ENCODE results near the gene SIRT3.

Gene SIRT3

GRCh38 chr11:207208-207862 lies 28.8 kb downstream of the SIRT3 start, which contains the start of the genes BET1L and RIC8A:
Gene BET1L (minus strand): TSS chr11:207399. CDS start chr11:207321, 78 bp downstream.
Gene RIC8A (plus strand): TSS chr11:207708. CDS start chr11:208855, 1,147 bp downstream.
- peaks cover 23% of the 10 kb centered on the region for H3K4me1 ChIP-seq (ENCODE audit: control insufficient read depth, insufficient read depth, low read length)
- peaks cover 51% of the 10 kb centered on the region for H3K36me3 ChIP-seq (ENCODE audit: control insufficient read depth, insufficient read depth, low read length)
- peak within 1 kb of the TSS; percentile 99 for H3K27ac ChIP-seq (ENCODE audit: low read depth, low read length)

GRCh38 chr11:206526-207207 lies 29.5 kb downstream of the SIRT3 start:
- Histone ChIP-seq H3K9ac (ENCODE audit: low read length) (peak overlapping the region; percentile 87), H3K36me3 (ENCODE audit: control insufficient read depth, insufficient read depth, low read length) (peaks cover 44% of the 10 kb centered on the region), H3K4me3 (ENCODE audit: low read length) (peak overlapping the region; percentile 79), H3K4me1 (ENCODE audit: control insufficient read depth, insufficient read depth, low read length) (peaks cover 23% of the 10 kb centered on the region), H3K27ac (ENCODE audit: low read depth, low read length) (peak overlapping the region; percentile 99), H3K27me3 (ENCODE audit: control insufficient read depth, insufficient read depth, low read length) (no peaks in the 10 kb centered on the region)

More at GRCh38 chr11:207208-207862, 28.8 kb downstream of the SIRT3 start, which contains the start of the genes BET1L and RIC8A:
- peak within 1 kb of the TSS; percentile 91 for H3K4me3 ChIP-seq (ENCODE audit: low read length)
- H3K9ac ChIP-seq (ENCODE audit: low read length): peak within 1 kb of the TSS; percentile 99
- H3K27me3 ChIP-seq (ENCODE audit: control insufficient read depth, insufficient read depth, low read length): no peaks in the 10 kb centered on the region

GRCh38 chr11:206002-206384 lies 30.1 kb downstream of the SIRT3 start:
- H3K27ac ChIP-seq (ENCODE audit: low read depth, low read length): no peak overlapping the region
- H3K4me1 ChIP-seq (ENCODE audit: control insufficient read depth, insufficient read depth, low read length): peaks cover 23% of the 10 kb centered on the region
- H3K9ac ChIP-seq (ENCODE audit: low read length): peak overlapping the region; percentile 87
- peak overlapping the region; percentile 79 for H3K4me3 ChIP-seq (ENCODE audit: low read length)
- no peaks in the 10 kb centered on the region for H3K27me3 ChIP-seq (ENCODE audit: control insufficient read depth, insufficient read depth, low read length)
- peaks cover 37% of the 10 kb centered on the region for H3K36me3 ChIP-seq (ENCODE audit: control insufficient read depth, insufficient read depth, low read length)

GRCh38 chr11:205221-206001 lies 30.7 kb downstream of the SIRT3 start:
- Histone ChIP-seq H3K9ac (ENCODE audit: low read length) (peak overlapping the region; percentile 87), H3K27ac (ENCODE audit: low read depth, low read length) (no peak overlapping the region), H3K36me3 (ENCODE audit: control insufficient read depth, insufficient read depth, low read length) (peaks cover 31% of the 10 kb centered on the region), H3K4me3 (ENCODE audit: low read length) (peak overlapping the region; percentile 79), H3K4me1 (ENCODE audit: control insufficient read depth, insufficient read depth, low read length) (peaks cover 22% of the 10 kb centered on the region), H3K27me3 (ENCODE audit: control insufficient read depth, insufficient read depth, low read length) (no peaks in the 10 kb centered on the region)

GRCh38 chr11:204587-205109 lies 31.5 kb downstream of the SIRT3 start:
- Histone ChIP-seq H3K4me3 (ENCODE audit: low read length) (no peak overlapping the region), H3K4me1 (ENCODE audit: control insufficient read depth, insufficient read depth, low read length) (peaks cover 15% of the 10 kb centered on the region), H3K9ac (ENCODE audit: low read length) (no peak overlapping the region), H3K27me3 (ENCODE audit: control insufficient read depth, insufficient read depth, low read length) (no peaks in the 10 kb centered on the region), H3K36me3 (ENCODE audit: control insufficient read depth, insufficient read depth, low read length) (peaks cover 24% of the 10 kb centered on the region), H3K27ac (ENCODE audit: low read depth, low read length) (no peak overlapping the region)

GRCh38 chr11:203945-204586 lies 32.1 kb downstream of the SIRT3 start:
- Histone ChIP-seq H3K9ac (ENCODE audit: low read length) (no peak overlapping the region), H3K27ac (ENCODE audit: low read depth, low read length) (no peak overlapping the region), H3K36me3 (ENCODE audit: control insufficient read depth, insufficient read depth, low read length) (peaks cover 24% of the 10 kb centered on the region), H3K4me3 (ENCODE audit: low read length) (no peak overlapping the region), H3K27me3 (ENCODE audit: control insufficient read depth, insufficient read depth, low read length) (no peaks in the 10 kb centered on the region), H3K4me1 (ENCODE audit: control insufficient read depth, insufficient read depth, low read length) (peaks cover 9% of the 10 kb centered on the region)

- peaks cover 24% of the 10 kb centered on the region for H3K36me3 ChIP-seq (ENCODE audit: control insufficient read depth, insufficient read depth, low read length)
- H3K27ac ChIP-seq (ENCODE audit: low read depth, low read length): no peak overlapping the region
- no peaks in the 10 kb centered on the region for H3K27me3 ChIP-seq (ENCODE audit: control insufficient read depth, insufficient read depth, low read length)
- H3K9ac ChIP-seq (ENCODE audit: low read length): no peak overlapping the region
- peaks cover 9% of the 10 kb centered on the region for H3K4me1 ChIP-seq (ENCODE audit: control insufficient read depth, insufficient read depth, low read length)
- no peak overlapping the region for H3K4me3 ChIP-seq (ENCODE audit: low read length)
These were observed 32.8 kb downstream of the SIRT3 start for GRCh38 chr11:203056-203944.

- Histone ChIP-seq H3K27me3 (ENCODE audit: control insufficient read depth, insufficient read depth, low read length) (no peaks in the 10 kb centered on the region), H3K4me1 (ENCODE audit: control insufficient read depth, insufficient read depth, low read length) (peaks cover 9% of the 10 kb centered on the region), H3K36me3 (ENCODE audit: control insufficient read depth, insufficient read depth, low read length) (peaks cover 24% of the 10 kb centered on the region), H3K27ac (ENCODE audit: low read depth, low read length) (no peak overlapping the region), H3K4me3 (ENCODE audit: low read length) (no peak overlapping the region), H3K9ac (ENCODE audit: low read length) (no peak overlapping the region)
These were observed 33.7 kb downstream of the SIRT3 start for GRCh38 chr11:202490-202889.

GRCh38 chr11:201966-202365 lies 34.2 kb downstream of the SIRT3 start:
- Histone ChIP-seq H3K4me3 (ENCODE audit: low read length) (no peak overlapping the region), H3K9ac (ENCODE audit: low read length) (no peak overlapping the region), H3K27me3 (ENCODE audit: control insufficient read depth, insufficient read depth, low read length) (no peaks in the 10 kb centered on the region), H3K27ac (ENCODE audit: low read depth, low read length) (no peak overlapping the region), H3K36me3 (ENCODE audit: control insufficient read depth, insufficient read depth, low read length) (peaks cover 24% of the 10 kb centered on the region), H3K4me1 (ENCODE audit: control insufficient read depth, insufficient read depth, low read length) (peaks cover 9% of the 10 kb centered on the region)

- H3K4me1 ChIP-seq (ENCODE audit: control insufficient read depth, insufficient read depth, low read length): no peaks in the 10 kb centered on the region
- H3K36me3 ChIP-seq (ENCODE audit: control insufficient read depth, insufficient read depth, low read length): peaks cover 21% of the 10 kb centered on the region
- H3K9ac ChIP-seq (ENCODE audit: low read length): no peak overlapping the region
- H3K27ac ChIP-seq (ENCODE audit: low read depth, low read length): no peak overlapping the region
- H3K27me3 ChIP-seq (ENCODE audit: control insufficient read depth, insufficient read depth, low read length): no peaks in the 10 kb centered on the region
- no peak overlapping the region for H3K4me3 ChIP-seq (ENCODE audit: low read length)
These were observed 35.7 kb downstream of the SIRT3 start for GRCh38 chr11:200224-201003.

GRCh38 chr11:199782-200181 lies 36.4 kb downstream of the SIRT3 start:
- no peak overlapping the region for H3K27ac ChIP-seq (ENCODE audit: low read depth, low read length)
- no peak overlapping the region for H3K9ac ChIP-seq (ENCODE audit: low read length)
- H3K4me3 ChIP-seq (ENCODE audit: low read length): no peak overlapping the region
- peaks cover 16% of the 10 kb centered on the region for H3K36me3 ChIP-seq (ENCODE audit: control insufficient read depth, insufficient read depth, low read length)
- no peaks in the 10 kb centered on the region for H3K4me1 ChIP-seq (ENCODE audit: control insufficient read depth, insufficient read depth, low read length)
- no peaks in the 10 kb centered on the region for H3K27me3 ChIP-seq (ENCODE audit: control insufficient read depth, insufficient read depth, low read length)

All from rectal smooth muscle tissue (tissue), 1 donor.